Upper lobe of left lung (tissue), 4 donors: Measurements from ENCODE around the gene RFC4.

Experiments
- EP300 ChIP-seq, 4 donors: sonication (generic); formaldehyde crosslinking; IDR thresholded peaks; one replicate each; pipeline ENCODE4 v1.5.1; 2017; ENCODE audit warnings: antibody characterized with exemption in 4 of 4, control low read depth in 2 of 4
- TF ChIP-seq, protein P1 (sequence below), 6 experiments: fragments of 450-650 bp in 4 of 6; fragments of 200-600 bp in 2 of 6; sonication (generic) in 2 of 6; IDR thresholded peaks; one replicate each; pipeline ENCODE4 v1.5.1; 2016 to 2019; ENCODE audit warnings: antibody characterized with exemption in 6 of 6

- TF ChIP-seq EP300 (IDR thresholded peaks at IDR 0.05): no peak
- TF ChIP-seq, protein P1, sequence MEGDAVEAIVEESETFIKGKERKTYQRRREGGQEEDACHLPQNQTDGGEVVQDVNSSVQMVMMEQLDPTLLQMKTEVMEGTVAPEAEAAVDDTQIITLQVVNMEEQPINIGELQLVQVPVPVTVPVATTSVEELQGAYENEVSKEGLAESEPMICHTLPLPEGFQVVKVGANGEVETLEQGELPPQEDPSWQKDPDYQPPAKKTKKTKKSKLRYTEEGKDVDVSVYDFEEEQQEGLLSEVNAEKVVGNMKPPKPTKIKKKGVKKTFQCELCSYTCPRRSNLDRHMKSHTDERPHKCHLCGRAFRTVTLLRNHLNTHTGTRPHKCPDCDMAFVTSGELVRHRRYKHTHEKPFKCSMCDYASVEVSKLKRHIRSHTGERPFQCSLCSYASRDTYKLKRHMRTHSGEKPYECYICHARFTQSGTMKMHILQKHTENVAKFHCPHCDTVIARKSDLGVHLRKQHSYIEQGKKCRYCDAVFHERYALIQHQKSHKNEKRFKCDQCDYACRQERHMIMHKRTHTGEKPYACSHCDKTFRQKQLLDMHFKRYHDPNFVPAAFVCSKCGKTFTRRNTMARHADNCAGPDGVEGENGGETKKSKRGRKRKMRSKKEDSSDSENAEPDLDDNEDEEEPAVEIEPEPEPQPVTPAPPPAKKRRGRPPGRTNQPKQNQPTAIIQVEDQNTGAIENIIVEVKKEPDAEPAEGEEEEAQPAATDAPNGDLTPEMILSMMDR (IDR thresholded peaks at IDR 0.05): no peak
Measured at GRCh38 chr3:186832276-186832675, 26.0 kb upstream of the RFC4 start.
